K562 treated with DMSO at 1 percent for 12 hours (cell line): Measurements from ENCODE around the gene RBM4B. TPM values are rescaled to one million over a fixed set of nuclear protein-coding genes. Genes with fewer than 3 reads are reported as not detected.

ENCODE experiments used
- total RNA-seq: library from RNA; unstranded; fragments of 300-600 nt; gene quantifications from 2 replicates; pipeline ENCODE4 v1.2.3, GENCODE V29; 2022; ENCODE audit not compliant: insufficient read depth

The RBM4B gene, protein sequence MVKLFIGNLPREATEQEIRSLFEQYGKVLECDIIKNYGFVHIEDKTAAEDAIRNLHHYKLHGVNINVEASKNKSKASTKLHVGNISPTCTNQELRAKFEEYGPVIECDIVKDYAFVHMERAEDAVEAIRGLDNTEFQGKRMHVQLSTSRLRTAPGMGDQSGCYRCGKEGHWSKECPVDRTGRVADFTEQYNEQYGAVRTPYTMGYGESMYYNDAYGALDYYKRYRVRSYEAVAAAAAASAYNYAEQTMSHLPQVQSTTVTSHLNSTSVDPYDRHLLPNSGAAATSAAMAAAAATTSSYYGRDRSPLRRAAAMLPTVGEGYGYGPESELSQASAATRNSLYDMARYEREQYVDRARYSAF
- total RNA-seq: 14.5 and 27.8 TPM in 2 replicates

DNA sequence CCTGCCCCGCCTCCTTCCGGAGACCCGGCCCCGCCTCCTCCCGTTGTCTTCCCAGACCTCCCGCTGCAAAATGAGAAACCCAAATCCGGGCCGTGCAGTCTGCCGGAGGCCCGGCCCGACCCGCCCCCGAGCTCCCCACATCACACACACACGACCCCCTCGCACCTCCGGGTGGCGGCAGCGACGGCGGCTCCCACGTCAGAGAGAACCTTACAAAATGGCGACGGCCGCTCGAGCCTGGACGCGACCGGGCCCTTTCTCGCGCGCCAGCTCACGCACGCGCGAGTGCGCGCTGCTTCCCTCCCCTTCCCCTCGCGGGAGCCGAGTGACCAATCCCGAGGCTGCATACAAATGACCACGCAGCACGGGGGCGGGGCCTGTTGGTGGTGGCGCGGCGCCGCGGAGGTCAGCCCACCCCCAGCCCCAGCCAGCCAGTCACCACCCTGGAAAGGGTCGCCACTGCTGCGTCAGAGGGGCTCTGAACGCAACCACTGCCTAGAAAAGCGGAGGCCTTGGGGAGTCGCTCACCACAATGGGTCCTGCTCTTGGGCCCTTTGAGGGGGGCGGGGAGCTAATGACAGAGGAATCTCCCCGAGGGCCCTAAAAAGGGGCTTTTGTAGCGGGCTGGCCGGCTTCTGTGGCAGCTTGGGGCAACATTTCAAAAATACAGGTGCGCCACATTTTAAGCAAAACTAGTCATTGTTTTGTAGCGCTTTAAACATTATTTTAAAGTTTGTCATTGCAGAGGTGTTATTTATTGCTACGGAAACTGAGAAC lies at the start of gene RBM4B:
Gene RBM4B, minus strand, starts transcription at position 289 of the 777 bp plus-strand sequence. CDS start 808 bp downstream, outside the sequence.

DNA sequence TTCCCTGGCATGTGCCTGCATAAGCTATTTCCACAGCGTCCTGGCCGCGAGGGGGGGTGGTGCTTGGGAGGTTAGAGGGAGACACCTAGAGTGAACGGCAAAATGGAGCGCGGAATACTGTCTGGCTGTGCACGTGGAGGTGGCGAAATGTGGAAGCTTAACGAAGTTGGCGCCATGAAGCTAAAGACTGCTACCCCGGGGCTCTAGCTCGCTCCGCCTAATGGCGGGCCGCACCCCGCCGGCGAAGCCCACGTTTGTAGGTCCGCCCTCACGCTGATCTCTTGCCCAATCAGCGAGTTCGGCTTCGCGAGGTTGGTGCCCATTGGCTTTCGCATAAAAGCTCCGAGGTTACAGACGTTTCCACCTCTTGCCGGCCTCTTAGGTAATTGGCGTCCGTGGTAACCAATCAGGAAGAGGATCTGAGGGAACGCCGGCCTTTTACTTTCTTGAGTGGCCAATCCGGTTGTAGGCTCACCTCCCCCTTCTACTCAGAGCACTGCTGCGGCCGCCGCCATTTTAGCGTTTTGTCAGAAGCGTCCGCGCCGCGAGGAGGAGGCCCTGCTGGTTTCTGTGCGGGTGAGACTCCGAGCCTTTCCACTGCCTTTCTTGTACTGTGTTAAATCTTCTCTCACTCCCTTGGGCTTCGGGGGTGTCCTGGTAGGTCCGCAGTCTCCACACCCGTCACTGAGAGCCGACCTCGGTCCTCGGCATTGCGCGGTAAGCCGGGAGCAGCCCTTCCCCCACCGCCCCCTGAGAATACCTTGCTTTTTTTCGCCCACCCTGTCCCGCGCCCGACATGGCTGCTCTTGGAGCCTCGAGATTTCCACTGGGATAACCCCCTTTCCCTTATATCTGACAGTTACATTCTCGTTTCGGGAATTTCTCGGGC lies 39.3 kb downstream of the RBM4B start, which contains the start of gene RBM4:
Gene RBM4, plus strand, starts transcription at position 527 of the 889 bp plus-strand sequence. CDS start 1,009 bp downstream, outside the sequence.

DNA sequence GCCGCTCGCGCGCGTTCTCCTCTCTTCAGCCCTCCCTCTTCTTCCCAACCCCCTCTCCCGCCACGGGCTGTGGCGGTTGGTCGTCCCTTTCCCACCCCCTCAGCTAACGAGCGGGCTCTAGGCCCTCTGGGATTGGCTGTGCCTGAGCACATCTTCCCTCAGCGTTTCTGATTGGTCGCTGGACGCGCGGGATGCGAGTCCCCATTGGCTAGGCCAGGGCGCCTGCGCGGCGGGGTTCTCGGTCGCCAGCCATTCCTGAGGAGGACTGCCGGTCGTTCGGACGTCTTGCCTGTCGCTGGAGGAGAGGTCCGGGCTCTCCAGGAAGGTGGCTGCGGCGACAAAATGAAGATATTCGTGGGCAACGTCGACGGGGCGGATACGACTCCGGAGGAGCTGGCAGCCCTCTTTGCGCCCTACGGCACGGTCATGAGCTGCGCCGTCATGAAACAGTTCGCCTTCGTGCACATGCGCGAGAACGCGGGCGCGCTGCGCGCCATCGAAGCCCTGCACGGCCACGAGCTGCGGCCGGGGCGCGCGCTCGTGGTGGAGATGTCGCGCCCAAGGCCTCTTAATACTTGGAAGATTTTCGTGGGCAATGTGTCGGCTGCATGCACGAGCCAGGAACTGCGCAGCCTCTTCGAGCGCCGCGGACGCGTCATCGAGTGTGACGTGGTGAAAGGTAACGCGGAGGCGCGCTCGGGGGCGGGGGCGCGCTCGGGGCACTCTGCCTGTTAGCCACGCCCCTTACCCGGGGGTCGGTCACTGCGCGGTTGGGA lies 61.1 kb downstream of the RBM4B start, which contains the start of gene RBM14:
Gene RBM14, plus strand, starts transcription at position 252 of the 776 bp plus-strand sequence. Its CDS starts 91 bp downstream, at position 343.

Other genes starting within 250 kb of the RBM4B start
- gene MRPL11, start 239.0 kb downstream of the RBM4B start, total RNA-seq: 44.5 and 73.2 TPM in 2 replicates
- gene PELI3, start 211.0 kb downstream of the RBM4B start, total RNA-seq: 4.0 and 7.5 TPM in 2 replicates
- gene DPP3, start 197.5 kb downstream of the RBM4B start, total RNA-seq: 41.1 and 42.9 TPM in 2 replicates
- 8.5 and 13.5 TPM in 2 replicates for gene BBS1, start 167.3 kb downstream of the RBM4B start, total RNA-seq
- 6.9 and 8.6 TPM in 2 replicates for gene ZDHHC24, start 131.8 kb downstream of the RBM4B start, total RNA-seq
- not detected in 2 replicates for gene ACTN3, start 131.0 kb downstream of the RBM4B start, total RNA-seq
- gene CTSF, start 109.3 kb downstream of the RBM4B start, total RNA-seq: 20.3 and 24.5 TPM in 2 replicates
- gene CCDC87, start 84.8 kb downstream of the RBM4B start, total RNA-seq: not detected in 2 replicates
- gene CCS, start 84.7 kb downstream of the RBM4B start, total RNA-seq: 40.3 and 40.4 TPM in 2 replicates
- gene RBM14, start 61.3 kb downstream of the RBM4B start, total RNA-seq: 51.4 and 80.4 TPM in 2 replicates
- 110 and 113 TPM in 2 replicates for gene RBM4, start 39.2 kb downstream of the RBM4B start, total RNA-seq
- 6.3 and 15.2 TPM in 2 replicates for gene SPTBN2, start 51.3 kb upstream of the RBM4B start, total RNA-seq
- gene RCE1, start 165.6 kb upstream of the RBM4B start, total RNA-seq: 46.6 and 47.2 TPM in 2 replicates
- gene LRFN4, start 179.2 kb upstream of the RBM4B start, total RNA-seq: 20.2 and 21.7 TPM in 2 replicates